Left colon (tissue), 2 donors: ENCODE results near the gene CABP4. TPM values are rescaled to one million over a fixed set of nuclear protein-coding genes. Genes with fewer than 3 reads are reported as not detected.

Source experiments
- ATAC-seq: fragments of 200-7000 bp; cut with Tn5 transposase; one replicate; pipeline ENCODE4 v1.9.1; 2020; ENCODE audit warnings: mild to moderate bottlenecking, moderate library complexity
- DNase-seq, 2 donors: peaks; one replicate each; pipeline ENCODE4 v3.0.0-alpha.2; 2020
- intact Hi-C, 2 donors: fragments of 100-400 bp; cut with DNase I in 1 of 2; cut with micrococcal nuclease in 1 of 2; formaldehyde crosslinking; loops; one replicate each; pipeline versions ENCODE4 v1.11.2 to v1.14.0; 2022; cut with DNase I, micrococcal nuclease
- total RNA-seq, 2 donors: library from RNA; stranded (reverse); fragmentation: NEBNext Ultra II Directional; extraction: Animal tissue kit (Norgen Biotek cat#: 25700); gene quantifications; one replicate each; pipeline ENCODE4 v1.2.1, GENCODE V29; 2021
- donor health status: DM: no; HTN: no; CAD: no.
- donor health status: DM: yes; HTN: yes; CAD: no.

Gene CABP4
- total RNA-seq, 2 donors from 2014 or later = 1.1 to 2.0 TPM

- intact Hi-C loops = no loop called here
- DNase-seq (no peak), ATAC-seq (peak; percentile 8)
Measured at GRCh38 chr11:67489885-67490726, 35.0 kb downstream of the CABP4 start.

GRCh38 chr11:67490727-67491065, 35.5 kb downstream of the CABP4 start:
- intact Hi-C loops = no loop called here
- DNase-seq (no peak), ATAC-seq (no peak)

GRCh38 chr11:67491276-67492068, 36.3 kb downstream of the CABP4 start:
- intact Hi-C loops = no loop called here
- ATAC-seq = no peak
- DNase-seq = no peak

GRCh38 chr11:67492069-67492727, 37.0 kb downstream of the CABP4 start:
- DNase-seq = no peak
- intact Hi-C loops = no loop called here
- no peak for ATAC-seq

- ATAC-seq (no peak), DNase-seq (no peak)
- intact Hi-C loops = no loop called here
Measured at GRCh38 chr11:67492801-67493547, 37.8 kb downstream of the CABP4 start.

- intact Hi-C loops = no loop called here
Measured at GRCh38 chr11:67493548-67494370, 38.6 kb downstream of the CABP4 start.

GRCh38 chr11:67494371-67495233, 39.4 kb downstream of the CABP4 start:
- no peak for DNase-seq
- intact Hi-C loops = no loop called here
- ATAC-seq = no peak

More at GRCh38 chr11:67493548-67494370, 38.6 kb downstream of the CABP4 start:
- ATAC-seq (no peak), DNase-seq (no peak)

GRCh38 chr11:67495234-67496005, 40.3 kb downstream of the CABP4 start:
- intact Hi-C loops = no loop called here
- no peak for DNase-seq

GRCh38 chr11:67496113-67496512, 41.0 kb downstream of the CABP4 start:
- no peak for ATAC-seq
- intact Hi-C loops = no loop called here

More at GRCh38 chr11:67495234-67496005, 40.3 kb downstream of the CABP4 start:
- ATAC-seq = no peak

GRCh38 chr11:67497656-67498291, 42.6 kb downstream of the CABP4 start:
- intact Hi-C loops = no loop called here
- DNase-seq = no peak
- no peak for ATAC-seq

More at GRCh38 chr11:67496113-67496512, 41.0 kb downstream of the CABP4 start:
- no peak for DNase-seq

GRCh38 chr11:67498544-67498972, 43.4 kb downstream of the CABP4 start:
- DNase-seq (no peak), ATAC-seq (no peak)
- intact Hi-C loops = no loop called here

- DNase-seq = no peak
- intact Hi-C loops = loop anchor here in 1 of 2 donors (10.0 kb wide), 1 partner anchor 105 kb away; the partner anchor contains the start of gene RAD9A
Measured at GRCh38 chr11:67499808-67500483, 44.8 kb downstream of the CABP4 start.

GRCh38 chr11:67500484-67500821, 45.3 kb downstream of the CABP4 start:
- intact Hi-C loops = loop anchor here in 1 of 2 donors (10.0 kb wide), 1 partner anchor 106 kb away; the partner anchor contains the start of gene RAD9A
- ATAC-seq (no peak), DNase-seq (no peak)

More at GRCh38 chr11:67499808-67500483, 44.8 kb downstream of the CABP4 start:
- ATAC-seq = no peak

GRCh38 chr11:67500831-67501715, 45.9 kb downstream of the CABP4 start:
- intact Hi-C loops = loop anchor here in 1 of 2 donors (10.0 kb wide), 1 partner anchor 106 kb away; the partner anchor contains the start of gene RAD9A
- ATAC-seq (no peak), DNase-seq (no peak)
